Measurements from ENCODE around the gene KTI12.

KTI12 gene

GRCh38 chr1:51982161-51982560 is 51.4 kb downstream of the KTI12 start:
- no peak for DNase-seq (ENCODE audit: low read depth)

All from HS-27A (cell line).